ENCODE data around the gene SMYD3. TPM values are rescaled to one million over a fixed set of nuclear protein-coding genes. Genes with fewer than 3 reads are reported as not detected.

SMYD3 gene
- total and polyA plus RNA-seq, 9 of the 15 experiments (the other 6 are each of a cell fraction or from before 2014, with no cell fraction given) = 128 to 440 (median 197) TPM

DNA sequence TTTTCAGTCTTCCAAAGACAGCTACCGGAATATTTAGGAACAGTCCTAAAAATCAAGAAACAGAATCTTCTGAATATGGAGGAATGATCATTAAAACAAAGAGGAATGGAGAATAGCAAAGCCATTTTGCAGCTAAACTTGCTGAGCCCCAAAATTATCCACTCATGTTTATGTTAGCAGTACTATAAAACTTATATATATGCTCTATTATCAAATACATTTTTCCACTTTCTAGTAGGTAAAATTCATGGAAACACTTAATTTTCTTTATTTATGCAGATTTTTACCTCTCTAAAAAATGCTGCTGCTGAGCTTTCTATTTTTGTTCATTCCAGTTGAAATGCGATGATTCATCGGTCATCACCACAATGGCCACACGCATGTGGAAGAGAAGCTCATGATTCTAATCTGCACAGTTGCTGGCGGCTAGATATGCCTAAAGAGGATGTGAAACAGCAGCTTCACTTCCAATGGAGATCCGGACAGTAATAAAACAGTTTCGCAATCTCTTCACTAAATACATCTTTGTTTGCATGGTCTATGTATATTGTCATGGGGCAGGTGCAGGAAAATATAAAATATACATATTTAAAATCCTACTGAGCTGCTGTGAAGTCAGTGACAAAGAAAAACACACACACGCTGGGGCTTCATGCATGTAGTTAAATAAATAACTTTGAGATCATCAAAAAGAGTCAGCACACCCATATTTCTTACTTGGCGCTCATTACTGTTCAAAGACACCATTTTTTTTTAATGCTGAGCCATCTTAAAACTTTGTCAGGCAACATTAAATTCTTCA, 292.2 kb downstream of the SMYD3 start (continued):
- TF ChIP-seq, protein P1, sequence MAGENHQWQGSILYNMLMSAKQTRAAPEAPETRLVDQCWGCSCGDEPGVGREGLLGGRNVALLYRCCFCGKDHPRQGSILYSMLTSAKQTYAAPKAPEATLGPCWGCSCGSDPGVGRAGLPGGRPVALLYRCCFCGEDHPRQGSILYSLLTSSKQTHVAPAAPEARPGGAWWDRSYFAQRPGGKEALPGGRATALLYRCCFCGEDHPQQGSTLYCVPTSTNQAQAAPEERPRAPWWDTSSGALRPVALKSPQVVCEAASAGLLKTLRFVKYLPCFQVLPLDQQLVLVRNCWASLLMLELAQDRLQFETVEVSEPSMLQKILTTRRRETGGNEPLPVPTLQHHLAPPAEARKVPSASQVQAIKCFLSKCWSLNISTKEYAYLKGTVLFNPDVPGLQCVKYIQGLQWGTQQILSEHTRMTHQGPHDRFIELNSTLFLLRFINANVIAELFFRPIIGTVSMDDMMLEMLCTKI (IDR thresholded peaks at IDR 0.05; ENCODE audit: partially characterized antibody) = no peak
- TF ChIP-seq ZNF436 (CRISPR knock-in tag; IDR thresholded peaks at IDR 0.05) (no peak), MYC (IDR thresholded peaks at IDR 0.05; ENCODE audit: low read depth, low read length) (peak; percentile 95), MYC (CRISPR knock-in tag; IDR thresholded peaks at IDR 0.05; ENCODE audit: borderline replicate concordance, low read depth) (peak; percentile 58; the same call in 1 of the 2 replicates), COPS2 (conservative IDR thresholded peaks at IDR 0.05) (no peak), FOXJ2 (tag; IDR thresholded peaks at IDR 0.05) (peak; percentile 64), ZNF324 (CRISPR knock-in tag; IDR thresholded peaks at IDR 0.05) (no peak), RAD21 (CRISPR knock-in tag; conservative IDR thresholded peaks at IDR 0.05 in 1 of 2, IDR thresholded peaks at IDR 0.05 in 1 of 2) (peak in 1 of 2 experiments; percentile 43; a peak in 3 of 4 replicates), SAFB2 (IDR thresholded peaks at IDR 0.05; ENCODE audit: borderline replicate concordance, low read depth, low read length, severe bottlenecking) (no peak), ZNF253 (CRISPR knock-in tag; conservative IDR thresholded peaks at IDR 0.05) (no peak), ZNF79 (CRISPR knock-in tag; IDR thresholded peaks at IDR 0.05; ENCODE audit: low read depth) (0 out of 2 replicates have a peak, but pooled peaks have one; percentile 28), MCM3 (IDR thresholded peaks at IDR 0.05) (no peak), RBM17 (IDR thresholded peaks at IDR 0.05; ENCODE audit: borderline replicate concordance, low read depth, low read length) (no peak)
- TF ChIP-seq, protein P2, sequence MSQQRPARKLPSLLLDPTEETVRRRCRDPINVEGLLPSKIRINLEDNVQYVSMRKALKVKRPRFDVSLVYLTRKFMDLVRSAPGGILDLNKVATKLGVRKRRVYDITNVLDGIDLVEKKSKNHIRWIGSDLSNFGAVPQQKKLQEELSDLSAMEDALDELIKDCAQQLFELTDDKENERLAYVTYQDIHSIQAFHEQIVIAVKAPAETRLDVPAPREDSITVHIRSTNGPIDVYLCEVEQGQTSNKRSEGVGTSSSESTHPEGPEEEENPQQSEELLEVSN (IDR thresholded peaks at IDR 0.05; ENCODE audit: borderline replicate concordance in 1 of 2, extremely low read depth in 1 of 2, insufficient read depth in 1 of 2, insufficient read length in 1 of 2, low read depth in 1 of 2, low read length in 1 of 2, poor library complexity in 1 of 2, severe bottlenecking in 1 of 2) = no peak
- TF ChIP-seq, protein P3, sequence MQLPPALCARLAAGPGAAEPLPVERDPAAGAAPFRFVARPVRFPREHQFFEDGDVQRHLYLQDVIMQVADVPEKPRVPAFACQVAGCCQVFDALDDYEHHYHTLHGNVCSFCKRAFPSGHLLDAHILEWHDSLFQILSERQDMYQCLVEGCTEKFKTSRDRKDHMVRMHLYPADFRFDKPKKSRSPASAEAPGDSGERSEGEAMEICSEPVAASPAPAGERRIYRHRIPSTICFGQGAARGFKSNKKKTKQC (CRISPR knock-in tag; IDR thresholded peaks at IDR 0.05) = no peak
- TF ChIP-seq, protein P4, sequence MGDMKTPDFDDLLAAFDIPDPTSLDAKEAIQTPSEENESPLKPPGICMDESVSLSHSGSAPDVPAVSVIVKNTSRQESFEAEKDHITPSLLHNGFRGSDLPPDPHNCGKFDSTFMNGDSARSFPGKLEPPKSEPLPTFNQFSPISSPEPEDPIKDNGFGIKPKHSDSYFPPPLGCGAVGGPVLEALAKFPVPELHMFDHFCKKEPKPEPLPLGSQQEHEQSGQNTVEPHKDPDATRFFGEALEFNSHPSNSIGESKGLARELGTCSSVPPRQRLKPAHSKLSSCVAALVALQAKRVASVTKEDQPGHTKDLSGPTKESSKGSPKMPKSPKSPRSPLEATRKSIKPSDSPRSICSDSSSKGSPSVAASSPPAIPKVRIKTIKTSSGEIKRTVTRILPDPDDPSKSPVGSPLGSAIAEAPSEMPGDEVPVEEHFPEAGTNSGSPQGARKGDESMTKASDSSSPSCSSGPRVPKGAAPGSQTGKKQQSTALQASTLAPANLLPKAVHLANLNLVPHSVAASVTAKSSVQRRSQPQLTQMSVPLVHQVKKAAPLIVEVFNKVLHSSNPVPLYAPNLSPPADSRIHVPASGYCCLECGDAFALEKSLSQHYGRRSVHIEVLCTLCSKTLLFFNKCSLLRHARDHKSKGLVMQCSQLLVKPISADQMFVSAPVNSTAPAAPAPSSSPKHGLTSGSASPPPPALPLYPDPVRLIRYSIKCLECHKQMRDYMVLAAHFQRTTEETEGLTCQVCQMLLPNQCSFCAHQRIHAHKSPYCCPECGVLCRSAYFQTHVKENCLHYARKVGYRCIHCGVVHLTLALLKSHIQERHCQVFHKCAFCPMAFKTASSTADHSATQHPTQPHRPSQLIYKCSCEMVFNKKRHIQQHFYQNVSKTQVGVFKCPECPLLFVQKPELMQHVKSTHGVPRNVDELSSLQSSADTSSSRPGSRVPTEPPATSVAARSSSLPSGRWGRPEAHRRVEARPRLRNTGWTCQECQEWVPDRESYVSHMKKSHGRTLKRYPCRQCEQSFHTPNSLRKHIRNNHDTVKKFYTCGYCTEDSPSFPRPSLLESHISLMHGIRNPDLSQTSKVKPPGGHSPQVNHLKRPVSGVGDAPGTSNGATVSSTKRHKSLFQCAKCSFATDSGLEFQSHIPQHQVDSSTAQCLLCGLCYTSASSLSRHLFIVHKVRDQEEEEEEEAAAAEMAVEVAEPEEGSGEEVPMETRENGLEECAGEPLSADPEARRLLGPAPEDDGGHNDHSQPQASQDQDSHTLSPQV (IDR thresholded peaks at IDR 0.05) = peak; percentile 89
- TF ChIP-seq, protein P5, sequence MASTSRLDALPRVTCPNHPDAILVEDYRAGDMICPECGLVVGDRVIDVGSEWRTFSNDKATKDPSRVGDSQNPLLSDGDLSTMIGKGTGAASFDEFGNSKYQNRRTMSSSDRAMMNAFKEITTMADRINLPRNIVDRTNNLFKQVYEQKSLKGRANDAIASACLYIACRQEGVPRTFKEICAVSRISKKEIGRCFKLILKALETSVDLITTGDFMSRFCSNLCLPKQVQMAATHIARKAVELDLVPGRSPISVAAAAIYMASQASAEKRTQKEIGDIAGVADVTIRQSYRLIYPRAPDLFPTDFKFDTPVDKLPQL (IDR thresholded peaks at IDR 0.05; ENCODE audit: extremely low read depth, insufficient read length) = no peak

All from K562 (cell line).